GM10266 (cell line): Measurements from ENCODE around the gene MGAT3.

Source experiments
- DNase-seq: peaks from one replicate; pipeline ENCODE4 v3.0.0; 2012; ENCODE audit errors: extremely low spot score
- CTCF ChIP-seq: IDR thresholded peaks from 2 replicates; pipeline ENCODE4 v1.5.1; 2012; ENCODE audit warnings: mild to moderate bottlenecking, low read depth; ENCODE audit not compliant: control insufficient read depth, insufficient read depth; ENCODE audit errors: missing control alignments

Gene MGAT3

GRCh38 chr22:39414886-39415285 is 41.9 kb upstream of the MGAT3 start:
- TF ChIP-seq CTCF = no peak
- no peak for DNase-seq

DNA sequence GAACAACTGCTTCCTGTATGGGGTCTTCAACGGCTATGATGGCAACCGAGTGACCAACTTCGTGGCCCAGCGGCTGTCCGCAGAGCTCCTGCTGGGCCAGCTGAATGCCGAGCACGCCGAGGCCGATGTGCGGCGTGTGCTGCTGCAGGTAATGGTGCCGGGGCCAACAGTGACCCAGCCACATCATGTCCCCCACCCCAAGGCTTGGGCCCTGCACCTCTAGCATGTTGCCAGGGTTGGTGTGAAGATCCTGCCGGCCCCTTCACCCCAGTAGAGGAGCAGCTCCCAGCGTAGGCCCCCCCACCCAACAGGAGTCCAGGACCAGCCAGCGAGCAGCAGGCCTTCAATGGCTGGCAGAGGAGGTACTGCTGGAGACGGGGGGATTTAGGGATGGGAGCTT is 41.3 kb upstream of the MGAT3 start:
- no peak for TF ChIP-seq CTCF
- DNase-seq = no peak

DNA sequence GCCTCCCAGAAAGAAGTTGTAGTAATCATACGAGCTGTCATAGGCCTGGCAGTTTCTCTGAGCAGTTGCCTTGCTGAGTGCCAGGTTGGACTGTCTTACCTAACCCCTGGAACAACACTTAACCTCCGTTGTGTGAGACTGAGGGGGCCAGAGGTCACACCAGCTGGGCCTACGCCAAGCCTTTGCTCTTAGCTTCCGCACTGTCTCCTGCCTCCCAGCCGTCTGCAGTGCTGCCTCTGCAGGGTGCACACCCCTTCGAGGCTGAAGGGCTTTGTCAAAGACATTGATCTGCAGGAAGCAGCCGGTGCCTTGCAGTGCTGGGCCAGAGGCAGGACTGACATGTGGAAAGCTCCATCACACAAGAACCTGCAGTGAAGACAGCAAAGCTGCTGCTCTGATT is 40.5 kb upstream of the MGAT3 start:
- no peak for DNase-seq
- no peak for TF ChIP-seq CTCF

DNA sequence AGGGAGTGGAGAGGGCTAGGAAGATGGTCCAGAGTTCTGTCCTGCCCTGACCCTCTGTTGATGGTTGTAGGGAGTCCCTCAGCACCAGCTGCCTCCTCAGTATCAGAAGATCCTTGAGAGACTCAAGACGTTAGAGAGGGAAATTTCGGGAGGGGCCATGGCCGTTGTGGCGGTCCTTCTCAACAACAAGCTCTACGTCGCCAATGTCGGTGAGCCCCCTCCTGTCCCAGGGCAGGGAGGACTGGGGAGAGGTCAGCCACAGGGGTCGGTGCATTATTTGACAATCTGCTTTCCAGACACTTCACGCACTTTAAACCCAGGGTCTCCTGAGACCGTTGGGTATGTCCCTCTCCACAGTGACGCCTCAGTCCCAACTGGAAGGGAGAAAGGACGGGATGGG is 39.2 kb upstream of the MGAT3 start:
- no peak for TF ChIP-seq CTCF
- no peak for DNase-seq

- DNase-seq = no peak
- no peak for TF ChIP-seq CTCF
These were observed 38.1 kb upstream of the MGAT3 start for GRCh38 chr22:39418696-39419095.

GRCh38 chr22:39419096-39419495 is 37.7 kb upstream of the MGAT3 start:
- TF ChIP-seq CTCF = no peak
- no peak for DNase-seq

GRCh38 chr22:39419911-39420310 is 36.9 kb upstream of the MGAT3 start:
- no peak for TF ChIP-seq CTCF
- no peak for DNase-seq

DNA sequence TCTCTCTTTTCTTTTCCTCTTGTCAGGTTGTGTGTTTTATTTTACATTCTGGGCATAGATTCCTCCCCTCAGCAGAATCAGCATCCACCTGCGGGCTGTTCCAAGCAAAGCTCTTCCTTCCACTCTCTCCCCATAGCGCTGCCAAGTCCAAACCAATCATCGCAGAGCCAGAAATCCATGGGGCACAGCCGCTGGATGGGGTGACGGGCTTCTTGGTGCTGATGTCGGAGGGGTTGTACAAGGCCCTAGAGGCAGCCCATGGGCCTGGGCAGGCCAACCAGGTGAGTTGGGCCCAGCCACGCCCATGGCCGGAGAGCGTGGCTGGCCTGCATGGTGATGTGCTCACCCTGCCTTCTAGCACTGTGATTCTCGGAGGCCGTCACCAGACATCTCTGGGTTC is 35.1 kb upstream of the MGAT3 start:
- TF ChIP-seq CTCF = no peak
- no peak for DNase-seq
